WTC11 (cell line): ENCODE results near the gene SLC11A1. TPM values are rescaled to one million over a fixed set of nuclear protein-coding genes. Genes with fewer than 3 reads are reported as not detected.

Experiments
- ATAC-seq: fragments of 200-7000 bp; cut with Tn5 transposase; 2 replicates; pipeline ENCODE4 v1.10.0; 2021; ENCODE audit warnings: mild to moderate bottlenecking, moderate library complexity
- CTCF ChIA-PET: fragments of 300-600 bp; sonication (Branson Sonifier 250); formaldehyde crosslinking; loops from one replicate; lab custom pipeline; 2021; ENCODE audit warnings: antibody characterized with exemption; lab: Charles Lee
- POLR2A ChIA-PET: fragments of 350-600 bp; sonication (Branson Sonifier 250); formaldehyde crosslinking; loops from one replicate; lab custom pipeline; 2021; ENCODE audit warnings: antibody characterized with exemption; lab: Charles Lee
- DNase-seq: peaks from one replicate; pipeline ENCODE4 v3.0.0; 2021; ENCODE audit warnings: low spot score
- H3K27ac Mint-ChIP-seq: 2 replicates; pipeline ENCODE4 v1.8.0; 2021; ENCODE audit warnings: mixed read lengths
- H3K27me3 Mint-ChIP-seq: 2 replicates; pipeline ENCODE4 v1.8.0; 2021; ENCODE audit warnings: low read depth, mild to moderate bottlenecking, moderate library complexity, mixed read lengths
- H3K36me3 Mint-ChIP-seq: 2 replicates; pipeline ENCODE4 v1.8.0; 2021; ENCODE audit warnings: mixed read lengths
- H3K4me1 Mint-ChIP-seq: 2 replicates; pipeline ENCODE4 v1.8.0; 2022; ENCODE audit warnings: mixed read lengths
- H3K4me3 Mint-ChIP-seq: 2 replicates; pipeline ENCODE4 v1.8.0; 2021; ENCODE audit warnings: mild to moderate bottlenecking, moderate library complexity, mixed read lengths
- H3K9me3 Mint-ChIP-seq: 2 replicates; pipeline ENCODE4 v1.8.0; 2021; ENCODE audit warnings: mixed read lengths
- CREB1 ChIP-seq: sonication (generic); formaldehyde crosslinking; IDR thresholded peaks from 2 replicates; pipeline ENCODE4 v1.8.0; 2023; ENCODE audit warnings: mild to moderate bottlenecking, missing genetic modification reagents
- CREM ChIP-seq: sonication (generic); formaldehyde crosslinking; IDR thresholded peaks from 2 replicates; pipeline ENCODE4 v1.8.1; 2022; ENCODE audit warnings: mild to moderate bottlenecking, missing genetic modification reagents, moderate library complexity
- EMX1 ChIP-seq: fragments of 250-450 bp; sonication (Bioruptor Pico); IDR thresholded peaks from 2 replicates; pipeline ENCODE4 v1.8.0; 2021; ENCODE audit warnings: mild to moderate bottlenecking
- ESRRA ChIP-seq: sonication (generic); formaldehyde crosslinking; IDR thresholded peaks from 2 replicates; pipeline ENCODE4 v1.8.1; 2022; ENCODE audit warnings: mild to moderate bottlenecking, missing genetic modification reagents, borderline replicate concordance
- FOXK1 ChIP-seq: sonication (generic); formaldehyde crosslinking; IDR thresholded peaks from 2 replicates; pipeline ENCODE4 v1.8.0; 2022; ENCODE audit warnings: mild to moderate bottlenecking, moderate library complexity, missing genetic modification reagents
- FOXP1 ChIP-seq: sonication (generic); formaldehyde crosslinking; IDR thresholded peaks from 2 replicates; pipeline ENCODE4 v1.8.0; 2022; ENCODE audit warnings: missing genetic modification reagents, mild to moderate bottlenecking, moderate library complexity, borderline replicate concordance
- GABPB1 ChIP-seq: sonication (generic); formaldehyde crosslinking; IDR thresholded peaks from 2 replicates; pipeline ENCODE4 v1.8.1; 2023; ENCODE audit warnings: mild to moderate bottlenecking, missing genetic modification reagents
- KAT7 ChIP-seq: sonication (generic); formaldehyde crosslinking; IDR thresholded peaks from 2 replicates; pipeline ENCODE4 v1.8.1; 2023; ENCODE audit warnings: missing genetic modification reagents, mild to moderate bottlenecking, borderline replicate concordance
- MXD4 ChIP-seq: fragments of 250-450 bp; sonication (Bioruptor Pico); IDR thresholded peaks from 2 replicates; pipeline ENCODE4 v1.8.0; 2021; ENCODE audit warnings: mild to moderate bottlenecking, moderate library complexity, borderline replicate concordance
- NFATC4 ChIP-seq: fragments of 250-450 bp; sonication (Bioruptor Pico); IDR thresholded peaks from 2 replicates; pipeline ENCODE4 v1.9.0; 2021; ENCODE audit warnings: mild to moderate bottlenecking
- NR3C1 ChIP-seq: sonication (generic); formaldehyde crosslinking; conservative IDR thresholded peaks from 2 replicates; pipeline ENCODE4 v1.8.1; 2023; ENCODE audit warnings: low read depth, mild to moderate bottlenecking, missing genetic modification reagents
- SOX15 ChIP-seq: fragments of 250-450 bp; sonication (Bioruptor Pico); IDR thresholded peaks from 2 replicates; pipeline ENCODE4 v1.9.0; 2021; ENCODE audit warnings: mild to moderate bottlenecking
- TCF7 ChIP-seq: sonication (generic); formaldehyde crosslinking; IDR thresholded peaks from 2 replicates; pipeline ENCODE4 v1.8.0; 2022; ENCODE audit warnings: mild to moderate bottlenecking, low read depth, missing genetic modification reagents, moderate library complexity
- ZNF219 ChIP-seq: sonication (generic); formaldehyde crosslinking; IDR thresholded peaks from 2 replicates; pipeline ENCODE4 v1.8.0; 2023; ENCODE audit warnings: missing genetic modification reagents, mild to moderate bottlenecking, borderline replicate concordance
- ZNF396 ChIP-seq: fragments of 250-450 bp; sonication (Bioruptor Pico); IDR thresholded peaks from 2 replicates; pipeline ENCODE4 v1.8.0; 2021; ENCODE audit warnings: mild to moderate bottlenecking, moderate library complexity, borderline replicate concordance
- total RNA-seq: library from RNA; stranded (reverse); gene quantifications from 3 replicates; pipeline ENCODE4 v1.2.3, GENCODE V29; 2021
- TF ChIP-seq, protein P1 (sequence below): sonication (generic); formaldehyde crosslinking; IDR thresholded peaks from 2 replicates; pipeline ENCODE4 v1.8.1; 2023; ENCODE audit warnings: mild to moderate bottlenecking, missing genetic modification reagents, moderate library complexity
- TF ChIP-seq, protein P2 (sequence below): sonication (generic); formaldehyde crosslinking; IDR thresholded peaks from 2 replicates; pipeline ENCODE4 v1.8.1; 2022; ENCODE audit warnings: mild to moderate bottlenecking, moderate library complexity, missing genetic modification reagents
- TF ChIP-seq, protein P3 (sequence below): fragments of 250-450 bp; sonication (Bioruptor Pico); IDR thresholded peaks from 2 replicates; pipeline ENCODE4 v1.8.0; 2021; ENCODE audit warnings: mild to moderate bottlenecking
- TF ChIP-seq, protein P4 (sequence below): sonication (generic); formaldehyde crosslinking; IDR thresholded peaks from 2 replicates; pipeline ENCODE4 v1.8.1; 2022; ENCODE audit warnings: low read depth, missing genetic modification reagents, borderline replicate concordance
- TF ChIP-seq, protein P5 (sequence below): sonication (generic); formaldehyde crosslinking; IDR thresholded peaks from 2 replicates; pipeline ENCODE4 v1.8.0; 2023; ENCODE audit warnings: missing genetic modification reagents
- TF ChIP-seq, protein P6 (sequence below): sonication (generic); formaldehyde crosslinking; IDR thresholded peaks from 2 replicates; pipeline ENCODE4 v1.8.0; 2022; ENCODE audit warnings: mild to moderate bottlenecking, missing genetic modification reagents
- TF ChIP-seq, protein P7 (sequence below): sonication (generic); formaldehyde crosslinking; IDR thresholded peaks from 2 replicates; pipeline ENCODE4 v1.8.0; 2022; ENCODE audit warnings: mild to moderate bottlenecking, missing genetic modification reagents
- TF ChIP-seq, protein P8 (sequence below): sonication (generic); formaldehyde crosslinking; conservative IDR thresholded peaks from 2 replicates; pipeline ENCODE4 v1.8.1; 2023; ENCODE audit warnings: mild to moderate bottlenecking, low read depth, missing genetic modification reagents, moderate library complexity

Gene SLC11A1
- total RNA-seq, 1 experiment from 2014 or later: 0.31 TPM

DNA sequence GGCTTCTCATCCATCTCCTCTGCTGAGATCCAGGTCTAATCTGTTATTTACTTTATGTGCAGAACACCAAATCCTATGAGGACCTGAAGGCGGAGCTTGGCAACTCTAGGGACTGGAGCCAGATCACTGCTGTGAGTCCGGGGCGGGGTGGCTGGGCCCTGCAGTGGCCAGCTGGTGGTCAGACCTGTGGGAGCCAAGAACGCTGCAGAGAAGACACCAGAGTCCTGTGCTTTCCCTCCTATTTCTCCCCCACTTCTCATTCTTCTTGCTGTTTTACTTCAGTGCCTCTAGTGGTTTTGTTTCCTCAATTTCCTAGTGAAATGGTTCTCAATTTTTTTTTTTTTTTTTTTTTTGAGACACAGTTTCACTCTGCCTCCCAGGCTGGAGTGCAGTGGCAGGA, 56.5 kb downstream of the SLC11A1 start:
- Mint-ChIP-seq H3K4me1 (no peaks in the 10 kb centered on the region), H3K4me3 (no peak overlapping the region), H3K27ac (no peak overlapping the region; the same call in 1 of the 2 replicates), H3K36me3 (no peaks in the 10 kb centered on the region), H3K27me3 (no peaks in the 10 kb centered on the region), H3K9me3 (no peaks in the 10 kb centered on the region)
- DNase-seq (no peak), ATAC-seq (no peak)
- CTCF ChIA-PET: interaction anchor here (0.6 kb wide), 2 partner anchors 131 to 146 kb away, joined by 3 to 5 read pairs; no protein-coding TSS in a partner anchor
- POLR2A ChIA-PET: no interaction called here
- no peak for TF ChIP-seq MXD4
- TF ChIP-seq, protein P1, sequence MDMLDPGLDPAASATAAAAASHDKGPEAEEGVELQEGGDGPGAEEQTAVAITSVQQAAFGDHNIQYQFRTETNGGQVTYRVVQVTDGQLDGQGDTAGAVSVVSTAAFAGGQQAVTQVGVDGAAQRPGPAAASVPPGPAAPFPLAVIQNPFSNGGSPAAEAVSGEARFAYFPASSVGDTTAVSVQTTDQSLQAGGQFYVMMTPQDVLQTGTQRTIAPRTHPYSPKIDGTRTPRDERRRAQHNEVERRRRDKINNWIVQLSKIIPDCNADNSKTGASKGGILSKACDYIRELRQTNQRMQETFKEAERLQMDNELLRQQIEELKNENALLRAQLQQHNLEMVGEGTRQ (CRISPR knock-in tag): no peak
- TF ChIP-seq, protein P2, sequence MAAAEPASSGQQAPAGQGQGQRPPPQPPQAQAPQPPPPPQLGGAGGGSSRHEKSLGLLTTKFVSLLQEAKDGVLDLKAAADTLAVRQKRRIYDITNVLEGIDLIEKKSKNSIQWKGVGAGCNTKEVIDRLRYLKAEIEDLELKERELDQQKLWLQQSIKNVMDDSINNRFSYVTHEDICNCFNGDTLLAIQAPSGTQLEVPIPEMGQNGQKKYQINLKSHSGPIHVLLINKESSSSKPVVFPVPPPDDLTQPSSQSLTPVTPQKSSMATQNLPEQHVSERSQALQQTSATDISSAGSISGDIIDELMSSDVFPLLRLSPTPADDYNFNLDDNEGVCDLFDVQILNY (CRISPR knock-in tag): no peak
- TF ChIP-seq ESRRA (CRISPR knock-in tag): no peak
- TF ChIP-seq, protein P3, sequence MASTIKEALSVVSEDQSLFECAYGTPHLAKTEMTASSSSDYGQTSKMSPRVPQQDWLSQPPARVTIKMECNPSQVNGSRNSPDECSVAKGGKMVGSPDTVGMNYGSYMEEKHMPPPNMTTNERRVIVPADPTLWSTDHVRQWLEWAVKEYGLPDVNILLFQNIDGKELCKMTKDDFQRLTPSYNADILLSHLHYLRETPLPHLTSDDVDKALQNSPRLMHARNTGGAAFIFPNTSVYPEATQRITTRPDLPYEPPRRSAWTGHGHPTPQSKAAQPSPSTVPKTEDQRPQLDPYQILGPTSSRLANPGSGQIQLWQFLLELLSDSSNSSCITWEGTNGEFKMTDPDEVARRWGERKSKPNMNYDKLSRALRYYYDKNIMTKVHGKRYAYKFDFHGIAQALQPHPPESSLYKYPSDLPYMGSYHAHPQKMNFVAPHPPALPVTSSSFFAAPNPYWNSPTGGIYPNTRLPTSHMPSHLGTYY (CRISPR knock-in tag): no peak
- TF ChIP-seq, protein P4, sequence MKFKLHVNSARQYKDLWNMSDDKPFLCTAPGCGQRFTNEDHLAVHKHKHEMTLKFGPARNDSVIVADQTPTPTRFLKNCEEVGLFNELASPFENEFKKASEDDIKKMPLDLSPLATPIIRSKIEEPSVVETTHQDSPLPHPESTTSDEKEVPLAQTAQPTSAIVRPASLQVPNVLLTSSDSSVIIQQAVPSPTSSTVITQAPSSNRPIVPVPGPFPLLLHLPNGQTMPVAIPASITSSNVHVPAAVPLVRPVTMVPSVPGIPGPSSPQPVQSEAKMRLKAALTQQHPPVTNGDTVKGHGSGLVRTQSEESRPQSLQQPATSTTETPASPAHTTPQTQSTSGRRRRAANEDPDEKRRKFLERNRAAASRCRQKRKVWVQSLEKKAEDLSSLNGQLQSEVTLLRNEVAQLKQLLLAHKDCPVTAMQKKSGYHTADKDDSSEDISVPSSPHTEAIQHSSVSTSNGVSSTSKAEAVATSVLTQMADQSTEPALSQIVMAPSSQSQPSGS (CRISPR knock-in tag): no peak

DNA sequence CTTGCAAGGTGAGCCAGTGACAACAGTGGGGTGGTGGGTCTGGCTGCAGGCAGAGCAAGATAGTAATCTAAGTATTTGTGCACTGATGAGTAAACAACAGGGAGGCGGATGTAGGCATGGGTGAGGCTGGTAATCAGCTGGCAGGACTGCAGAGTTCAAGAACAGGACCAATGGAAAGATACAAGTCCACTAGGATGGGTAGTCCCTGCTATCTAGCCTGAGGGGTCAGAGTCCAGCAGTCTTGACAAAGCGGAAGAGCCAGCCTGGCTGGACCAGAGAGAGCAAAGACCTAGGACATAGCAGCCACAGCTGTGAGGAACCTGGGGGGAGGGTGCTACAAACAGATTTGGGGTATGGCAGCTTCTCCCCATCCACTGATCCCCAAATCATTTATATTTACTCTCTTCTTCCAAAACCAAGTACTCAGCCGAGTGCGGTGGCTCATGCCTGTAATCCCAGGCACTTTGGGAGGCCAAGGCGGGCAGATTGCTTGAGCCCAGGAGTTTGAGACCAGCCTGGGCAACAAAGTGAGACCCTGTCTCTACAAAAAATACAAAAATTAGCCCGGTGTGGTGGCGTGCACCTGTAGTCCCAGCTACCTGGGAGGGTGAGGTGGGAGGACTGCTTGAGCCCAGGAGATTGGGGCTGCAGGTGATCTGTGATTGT, 62.8 kb downstream of the SLC11A1 start:
- no peaks in the 10 kb centered on the region for H3K4me1 Mint-ChIP-seq
- TF ChIP-seq GABPB1 (CRISPR knock-in tag) (peak; percentile 77), FOXK1 (CRISPR knock-in tag) (no peak), EMX1 (CRISPR knock-in tag) (no peak), KAT7 (CRISPR knock-in tag) (no peak)
- no peak overlapping the region for H3K4me3 Mint-ChIP-seq
- H3K36me3 Mint-ChIP-seq: peaks cover 9% of the 10 kb centered on the region; the same call in 1 of the 2 replicates
- no peaks in the 10 kb centered on the region for H3K27me3 Mint-ChIP-seq
- no peak for ATAC-seq
- no peak for DNase-seq
- H3K27ac Mint-ChIP-seq: peak overlapping the region; percentile 47
- no peaks in the 10 kb centered on the region for H3K9me3 Mint-ChIP-seq
- CTCF ChIA-PET: no interaction called here
- POLR2A ChIA-PET: no interaction called here

DNA sequence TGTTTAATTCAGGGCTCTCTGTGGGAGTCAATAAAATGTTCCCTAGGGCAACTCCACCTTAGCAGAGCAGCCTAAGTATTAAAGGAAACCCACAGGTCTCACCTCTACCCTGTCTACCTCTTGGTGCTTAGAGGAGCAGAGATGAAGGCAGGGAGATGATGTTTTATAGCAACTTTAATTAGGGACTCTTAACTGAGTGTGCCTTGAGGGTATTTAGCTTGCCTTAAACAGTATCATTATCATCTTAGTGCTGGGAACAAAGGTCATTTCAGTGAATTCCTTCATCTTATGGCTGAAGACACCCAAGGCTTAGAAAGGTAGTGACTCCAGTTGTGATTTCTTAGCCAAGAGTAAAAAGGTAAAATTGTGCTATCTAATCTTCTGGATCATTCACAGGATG, 63.5 kb downstream of the SLC11A1 start:
- POLR2A ChIA-PET: no interaction called here
- no peaks in the 10 kb centered on the region for H3K4me1 Mint-ChIP-seq
- H3K27me3 Mint-ChIP-seq: no peaks in the 10 kb centered on the region
- no peak for DNase-seq
- no peak overlapping the region for H3K27ac Mint-ChIP-seq
- ATAC-seq: no peak
- H3K4me3 Mint-ChIP-seq: no peak overlapping the region
- peaks cover 9% of the 10 kb centered on the region; the same call in 1 of the 2 replicates for H3K36me3 Mint-ChIP-seq
- H3K9me3 Mint-ChIP-seq: no peaks in the 10 kb centered on the region
- CTCF ChIA-PET: no interaction called here
- TF ChIP-seq, protein P5, sequence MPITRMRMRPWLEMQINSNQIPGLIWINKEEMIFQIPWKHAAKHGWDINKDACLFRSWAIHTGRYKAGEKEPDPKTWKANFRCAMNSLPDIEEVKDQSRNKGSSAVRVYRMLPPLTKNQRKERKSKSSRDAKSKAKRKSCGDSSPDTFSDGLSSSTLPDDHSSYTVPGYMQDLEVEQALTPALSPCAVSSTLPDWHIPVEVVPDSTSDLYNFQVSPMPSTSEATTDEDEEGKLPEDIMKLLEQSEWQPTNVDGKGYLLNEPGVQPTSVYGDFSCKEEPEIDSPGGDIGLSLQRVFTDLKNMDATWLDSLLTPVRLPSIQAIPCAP (CRISPR knock-in tag): no peak
- TF ChIP-seq, protein P6, sequence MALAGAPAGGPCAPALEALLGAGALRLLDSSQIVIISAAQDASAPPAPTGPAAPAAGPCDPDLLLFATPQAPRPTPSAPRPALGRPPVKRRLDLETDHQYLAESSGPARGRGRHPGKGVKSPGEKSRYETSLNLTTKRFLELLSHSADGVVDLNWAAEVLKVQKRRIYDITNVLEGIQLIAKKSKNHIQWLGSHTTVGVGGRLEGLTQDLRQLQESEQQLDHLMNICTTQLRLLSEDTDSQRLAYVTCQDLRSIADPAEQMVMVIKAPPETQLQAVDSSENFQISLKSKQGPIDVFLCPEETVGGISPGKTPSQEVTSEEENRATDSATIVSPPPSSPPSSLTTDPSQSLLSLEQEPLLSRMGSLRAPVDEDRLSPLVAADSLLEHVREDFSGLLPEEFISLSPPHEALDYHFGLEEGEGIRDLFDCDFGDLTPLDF: no peak
- TF ChIP-seq SOX15 (CRISPR knock-in tag): no peak
- no peak for TF ChIP-seq TCF7 (CRISPR knock-in tag)
- no peak for TF ChIP-seq CREB1 (CRISPR knock-in tag)
- TF ChIP-seq, protein P7, sequence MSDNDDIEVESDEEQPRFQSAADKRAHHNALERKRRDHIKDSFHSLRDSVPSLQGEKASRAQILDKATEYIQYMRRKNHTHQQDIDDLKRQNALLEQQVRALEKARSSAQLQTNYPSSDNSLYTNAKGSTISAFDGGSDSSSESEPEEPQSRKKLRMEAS: no peak
- TF ChIP-seq NFATC4 (CRISPR knock-in tag): no peak
- TF ChIP-seq CREM (CRISPR knock-in tag): no peak
- TF ChIP-seq NR3C1 (CRISPR knock-in tag): no peak
- no peak for TF ChIP-seq FOXP1 (CRISPR knock-in tag)
- no peak for TF ChIP-seq ZNF219 (CRISPR knock-in tag)
- no peak for TF ChIP-seq ZNF396 (CRISPR knock-in tag)
- TF ChIP-seq, protein P8, sequence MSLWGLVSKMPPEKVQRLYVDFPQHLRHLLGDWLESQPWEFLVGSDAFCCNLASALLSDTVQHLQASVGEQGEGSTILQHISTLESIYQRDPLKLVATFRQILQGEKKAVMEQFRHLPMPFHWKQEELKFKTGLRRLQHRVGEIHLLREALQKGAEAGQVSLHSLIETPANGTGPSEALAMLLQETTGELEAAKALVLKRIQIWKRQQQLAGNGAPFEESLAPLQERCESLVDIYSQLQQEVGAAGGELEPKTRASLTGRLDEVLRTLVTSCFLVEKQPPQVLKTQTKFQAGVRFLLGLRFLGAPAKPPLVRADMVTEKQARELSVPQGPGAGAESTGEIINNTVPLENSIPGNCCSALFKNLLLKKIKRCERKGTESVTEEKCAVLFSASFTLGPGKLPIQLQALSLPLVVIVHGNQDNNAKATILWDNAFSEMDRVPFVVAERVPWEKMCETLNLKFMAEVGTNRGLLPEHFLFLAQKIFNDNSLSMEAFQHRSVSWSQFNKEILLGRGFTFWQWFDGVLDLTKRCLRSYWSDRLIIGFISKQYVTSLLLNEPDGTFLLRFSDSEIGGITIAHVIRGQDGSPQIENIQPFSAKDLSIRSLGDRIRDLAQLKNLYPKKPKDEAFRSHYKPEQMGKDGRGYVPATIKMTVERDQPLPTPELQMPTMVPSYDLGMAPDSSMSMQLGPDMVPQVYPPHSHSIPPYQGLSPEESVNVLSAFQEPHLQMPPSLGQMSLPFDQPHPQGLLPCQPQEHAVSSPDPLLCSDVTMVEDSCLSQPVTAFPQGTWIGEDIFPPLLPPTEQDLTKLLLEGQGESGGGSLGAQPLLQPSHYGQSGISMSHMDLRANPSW: no peak
